Skeletal muscle cell (primary cell): ENCODE results near the gene SLF1.
A peak's percentile ranks its signal among the peaks of the same experiment; 100 is the strongest.

Experiments
- DNase-seq: peaks from one replicate; pipeline ENCODE4 v3.0.0-alpha.2; 2010; ENCODE audit warnings: low read depth
- H3K4me3 ChIP-seq: 2 replicates; pipeline ENCODE4 v1.5.1; 2011; ENCODE audit warnings: low read depth, mild to moderate bottlenecking, control low read depth, low read length, moderate library complexity

Gene SLF1

DNA sequence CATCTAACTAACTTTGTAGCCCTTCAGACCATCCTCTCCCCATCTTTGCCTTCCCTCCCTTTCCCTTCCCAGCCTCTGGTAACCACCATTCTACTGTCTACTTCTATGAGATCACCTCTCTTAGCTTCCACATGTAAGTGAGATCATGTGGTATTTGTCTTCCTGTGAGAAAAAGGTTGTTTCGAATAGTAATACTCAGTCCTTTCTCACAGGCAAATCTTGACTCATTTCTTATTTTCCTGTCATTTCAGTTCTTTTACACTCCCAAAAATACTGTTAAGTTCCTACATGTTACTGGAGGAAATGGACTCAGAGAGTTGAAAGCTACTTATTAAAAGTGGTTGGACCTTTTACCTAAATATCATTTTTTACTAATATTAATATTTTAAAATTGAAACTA is 82.1 kb downstream of the SLF1 start:
- no peak for DNase-seq
- H3K4me3 ChIP-seq = no peak overlapping the region

DNA sequence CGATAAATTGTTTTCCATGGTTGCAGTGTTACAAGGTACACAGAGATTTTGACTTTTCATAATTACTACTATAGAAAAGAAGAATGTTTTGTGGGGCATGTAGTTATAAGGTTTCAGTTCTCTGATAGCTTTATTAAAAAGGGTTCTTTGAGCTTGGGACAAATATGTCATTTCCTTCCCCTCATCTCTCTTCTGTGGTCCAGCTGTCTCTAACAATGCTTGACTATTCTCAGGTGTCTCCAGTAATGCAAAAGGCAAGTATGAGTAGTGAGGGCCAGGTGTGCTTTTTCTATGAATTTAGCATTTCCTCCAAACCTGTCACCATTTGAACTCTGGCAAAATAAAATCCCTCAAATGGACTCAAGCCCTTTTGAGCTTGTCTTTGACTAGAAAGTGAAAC is 84.3 kb downstream of the SLF1 start:
- no peak overlapping the region for H3K4me3 ChIP-seq
- DNase-seq = no peak

DNA sequence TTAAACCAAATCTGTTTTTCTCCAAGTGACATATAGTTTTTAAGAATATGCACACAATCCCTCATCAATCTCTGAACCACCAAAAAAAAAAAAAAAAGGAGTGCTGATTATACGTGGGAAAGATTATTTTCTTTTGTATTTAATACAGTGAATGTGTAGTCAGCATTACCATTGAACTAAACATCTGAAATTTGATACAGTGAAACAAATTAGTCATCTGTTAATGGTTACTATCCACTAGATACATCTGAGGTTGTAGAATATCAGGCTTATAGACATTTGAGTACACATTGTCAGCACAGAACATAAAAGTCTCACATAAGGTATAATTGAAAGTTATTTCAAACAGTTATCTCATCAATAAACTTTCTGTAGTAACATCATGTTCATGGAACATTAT is 87.0 kb downstream of the SLF1 start:
- H3K4me3 ChIP-seq = no peak overlapping the region
- DNase-seq = no peak

DNA sequence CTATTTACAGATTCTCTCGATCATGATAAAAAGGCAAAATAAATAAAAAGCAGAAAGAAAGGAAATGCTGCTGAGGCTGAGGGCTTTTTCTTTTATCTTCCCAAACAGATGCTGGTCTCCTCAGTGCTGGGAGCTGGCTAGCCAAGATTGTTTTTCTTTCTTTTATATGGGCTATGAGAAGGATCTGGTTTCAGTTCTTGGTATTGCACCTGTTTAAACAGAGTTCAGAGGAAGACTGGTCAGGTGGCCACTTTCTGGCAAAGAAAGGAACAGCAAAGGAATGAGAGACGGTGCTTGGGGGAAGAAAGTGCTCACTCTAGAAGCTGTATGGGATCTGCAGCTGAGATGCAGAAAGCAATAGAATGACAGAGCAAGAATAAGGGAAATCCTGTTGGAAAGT is 88.9 kb downstream of the SLF1 start:
- no peak overlapping the region for H3K4me3 ChIP-seq
- no peak for DNase-seq

DNA sequence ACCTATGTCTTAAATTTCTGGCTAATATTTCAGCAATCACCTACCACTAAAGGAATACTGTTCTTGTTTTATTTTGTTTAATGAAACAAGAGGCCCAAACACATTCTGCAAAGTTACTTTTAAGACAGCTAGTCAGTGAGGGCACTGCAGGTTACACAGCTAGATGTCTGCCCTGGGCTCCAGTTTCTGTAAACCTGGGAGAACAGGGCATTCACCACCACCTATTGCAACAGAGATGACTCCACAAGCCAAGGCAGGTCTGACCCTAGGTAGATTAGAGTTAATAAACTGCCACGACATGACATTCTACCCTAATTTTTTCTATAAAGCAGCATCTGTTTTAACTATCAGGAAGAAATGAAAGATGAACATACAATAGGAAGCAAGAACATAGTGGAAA is 90.8 kb downstream of the SLF1 start:
- H3K4me3 ChIP-seq = no peak overlapping the region
- no peak for DNase-seq

DNA sequence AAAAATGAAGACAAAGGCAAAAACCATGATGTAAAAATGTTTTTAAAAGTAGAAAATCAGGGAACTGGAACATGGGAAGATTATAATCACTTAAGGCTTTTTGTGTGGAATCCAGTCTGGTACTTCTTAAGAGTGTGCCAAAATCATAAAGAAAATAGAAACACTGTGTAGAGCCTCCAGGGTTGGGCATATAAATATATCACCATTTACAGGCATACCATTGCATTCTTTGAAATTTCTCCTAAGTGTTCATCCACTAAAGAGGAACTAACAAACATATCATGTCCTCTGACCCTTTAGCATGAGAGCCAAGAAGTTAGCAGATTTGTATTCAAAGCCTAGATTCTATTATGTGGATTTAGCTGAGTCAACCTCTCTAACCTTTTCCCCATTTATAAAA is 93.3 kb downstream of the SLF1 start:
- H3K4me3 ChIP-seq = no peak overlapping the region
- no peak for DNase-seq

DNA sequence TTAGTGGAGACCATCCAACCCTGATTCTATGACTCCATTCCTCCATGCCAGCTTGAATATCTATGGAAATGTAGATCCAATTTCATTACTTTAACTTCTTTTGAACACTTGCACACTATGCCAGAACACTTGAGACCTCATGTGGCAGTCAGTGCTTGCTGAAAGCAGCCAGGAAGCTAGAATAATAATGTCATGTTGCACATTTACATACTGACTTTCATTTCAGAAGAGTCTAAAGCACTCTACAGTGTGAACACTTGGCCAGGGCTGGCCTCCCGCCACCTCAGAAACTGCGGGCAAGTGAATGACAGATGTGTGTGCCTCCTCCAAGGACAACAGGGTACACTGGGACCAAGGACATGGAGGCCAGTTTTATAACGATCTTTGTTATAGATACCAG is 97.3 kb downstream of the SLF1 start:
- H3K4me3 ChIP-seq = no peak overlapping the region
- DNase-seq = no peak

DNA sequence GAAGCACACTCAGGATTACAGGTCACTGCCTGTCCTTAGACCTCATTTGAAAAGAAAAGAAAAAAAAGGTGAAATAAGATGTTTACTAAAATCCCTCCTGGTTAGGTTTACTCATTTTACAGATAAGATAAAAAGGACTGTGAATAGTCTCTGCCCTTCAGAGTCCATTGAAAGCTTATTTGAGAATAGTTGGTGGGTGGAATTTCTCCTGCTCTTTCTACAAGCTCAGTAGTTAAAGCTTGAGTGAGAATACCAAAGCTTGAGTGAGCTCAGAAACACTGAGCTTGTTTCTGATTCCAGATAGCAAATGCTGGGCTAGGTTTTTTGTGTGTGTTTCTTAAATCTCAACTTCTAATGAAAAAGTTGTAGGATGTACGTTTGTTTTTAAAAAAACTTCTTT is 106.7 kb downstream of the SLF1 start:
- no peak for DNase-seq
- no peak overlapping the region for H3K4me3 ChIP-seq

DNA sequence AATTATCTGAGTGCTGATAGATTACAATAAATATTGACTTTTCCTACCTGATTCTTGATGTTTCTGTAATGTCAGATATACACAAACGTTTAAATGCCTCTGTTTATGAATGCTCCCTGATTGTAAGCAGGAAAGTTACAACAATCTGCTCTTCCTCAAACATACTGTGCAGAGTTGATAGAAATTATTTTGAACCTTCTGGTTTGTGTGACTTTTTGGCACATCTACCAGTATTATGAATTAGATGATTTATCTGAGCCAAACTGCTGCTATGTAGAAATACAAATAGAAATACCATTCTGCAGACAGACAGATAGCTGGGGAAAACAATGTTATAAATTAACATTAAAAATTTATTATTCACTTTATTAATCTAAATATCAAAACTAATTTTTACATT is 113.0 kb downstream of the SLF1 start:
- no peak overlapping the region for H3K4me3 ChIP-seq
- DNase-seq = no peak

DNA sequence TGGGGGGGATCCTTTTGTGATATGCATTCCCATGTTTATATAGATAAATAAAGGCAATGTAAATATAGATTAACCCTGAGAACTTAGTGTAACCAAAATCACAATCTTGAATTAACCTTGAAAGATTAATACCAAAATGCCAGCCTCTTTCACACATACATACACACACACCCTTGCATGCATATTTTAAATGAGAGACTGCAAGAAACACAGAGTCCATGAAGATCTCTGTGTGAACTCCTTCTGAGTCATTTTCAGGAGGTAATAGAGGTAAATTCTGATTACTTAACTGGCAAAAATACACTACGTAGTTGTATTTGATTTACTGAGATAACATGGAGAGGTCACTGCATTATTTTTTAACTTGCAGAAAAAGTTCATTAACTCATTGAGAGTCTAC is 118.0 kb downstream of the SLF1 start:
- no peak overlapping the region for H3K4me3 ChIP-seq
- no peak for DNase-seq

DNA sequence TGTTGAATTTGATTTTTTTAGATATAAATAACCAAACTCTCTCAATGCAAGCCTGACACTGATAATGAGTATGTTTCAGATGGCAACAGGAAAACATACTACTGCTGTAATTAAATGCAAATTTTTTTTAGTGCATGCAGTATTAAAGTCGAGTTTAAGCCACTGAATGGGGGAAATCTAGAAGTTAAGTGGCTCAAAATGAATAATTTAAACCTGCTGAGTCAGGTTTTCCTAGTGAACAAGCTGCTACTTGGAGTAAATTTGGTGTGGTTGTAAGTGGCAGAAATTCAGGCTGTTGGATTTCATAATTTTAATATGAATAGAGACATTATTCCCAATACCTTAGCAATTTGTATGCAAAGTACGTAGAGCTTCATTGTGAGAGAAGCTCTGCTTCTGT is 121.8 kb downstream of the SLF1 start:
- DNase-seq = no peak
- no peak overlapping the region for H3K4me3 ChIP-seq

DNA sequence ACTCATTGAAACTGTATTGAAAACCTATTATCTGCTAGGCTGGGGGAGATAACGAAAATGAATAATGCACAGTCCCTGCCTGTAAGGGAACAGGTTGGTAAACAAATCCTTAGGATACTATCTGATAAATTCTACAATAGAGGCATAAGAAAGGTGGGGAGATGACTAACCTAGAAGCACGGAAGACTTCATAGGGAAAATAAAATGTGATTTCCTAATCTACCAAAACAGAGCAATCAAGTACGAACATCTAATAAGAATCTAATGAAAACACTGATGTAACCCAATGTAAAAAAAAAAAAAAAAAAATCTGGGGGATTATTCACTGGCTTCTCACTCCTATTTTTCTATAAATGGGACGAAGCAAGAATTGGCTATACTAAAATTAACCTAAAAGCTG is 124.4 kb downstream of the SLF1 start:
- no peak for DNase-seq
- no peak overlapping the region for H3K4me3 ChIP-seq

DNA sequence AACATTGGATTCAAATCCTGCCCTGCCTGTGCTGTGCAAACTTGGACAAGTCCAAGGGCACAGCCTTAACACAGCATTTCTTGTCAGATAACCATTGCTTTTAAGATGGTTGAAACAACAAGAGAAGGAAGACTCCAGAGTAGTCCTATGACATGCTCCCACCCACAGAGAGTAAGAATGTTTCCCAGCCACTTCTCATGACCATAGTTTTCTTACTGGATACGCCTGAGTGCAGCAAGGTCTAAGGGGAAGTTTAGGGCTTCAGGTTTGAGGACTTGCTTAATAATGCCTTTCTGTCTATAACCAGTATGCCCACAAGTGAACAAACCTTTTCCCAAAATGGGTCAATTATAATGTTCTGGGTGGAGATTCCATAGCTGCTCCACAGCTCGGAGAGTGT is 126.4 kb downstream of the SLF1 start:
- no peak for DNase-seq
- no peak overlapping the region for H3K4me3 ChIP-seq

DNA sequence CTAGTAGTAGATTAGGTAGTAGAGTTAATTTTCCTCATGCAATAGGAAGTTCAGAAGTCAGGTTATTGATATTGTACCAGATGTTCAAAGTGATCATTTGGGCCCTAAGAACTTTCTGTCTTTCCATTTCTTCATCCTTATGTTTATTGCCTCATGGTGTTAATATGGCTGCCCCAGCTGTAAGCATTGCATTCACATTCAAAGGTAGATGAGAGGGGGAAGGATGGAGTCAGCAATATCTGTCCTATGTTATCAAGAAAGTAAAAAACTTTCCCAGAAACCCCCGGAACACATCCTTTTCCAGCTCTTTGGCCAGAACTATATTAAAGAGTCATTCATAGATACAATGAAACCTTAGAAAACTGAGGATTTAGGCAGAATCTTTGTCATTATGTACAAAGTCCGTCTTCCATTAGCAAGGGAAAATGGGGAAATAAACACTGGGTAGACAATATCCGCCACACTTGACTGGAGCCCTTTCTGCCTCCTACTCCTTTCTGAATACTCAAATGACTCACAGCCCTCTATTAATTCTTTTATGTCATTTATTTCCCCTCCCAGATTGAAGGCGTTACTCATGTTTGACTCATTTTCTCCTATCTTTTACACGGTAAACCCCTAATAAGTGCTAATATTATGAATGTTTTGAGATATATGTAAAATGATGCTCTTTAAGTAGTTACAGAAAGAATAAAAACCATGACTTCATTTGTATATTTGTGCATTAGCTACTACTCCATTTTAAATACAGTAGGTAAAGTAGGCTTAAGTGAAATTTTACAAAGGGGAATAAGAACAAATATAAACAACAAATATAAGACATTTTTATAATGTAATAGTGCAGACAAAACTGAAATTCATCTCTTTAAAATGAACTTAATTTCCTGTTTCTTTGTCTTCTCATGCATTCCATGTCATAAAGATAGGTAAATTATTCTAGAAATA is 127.6 kb downstream of the SLF1 start:
- DNase-seq = no peak
- no peak overlapping the region for H3K4me3 ChIP-seq

DNA sequence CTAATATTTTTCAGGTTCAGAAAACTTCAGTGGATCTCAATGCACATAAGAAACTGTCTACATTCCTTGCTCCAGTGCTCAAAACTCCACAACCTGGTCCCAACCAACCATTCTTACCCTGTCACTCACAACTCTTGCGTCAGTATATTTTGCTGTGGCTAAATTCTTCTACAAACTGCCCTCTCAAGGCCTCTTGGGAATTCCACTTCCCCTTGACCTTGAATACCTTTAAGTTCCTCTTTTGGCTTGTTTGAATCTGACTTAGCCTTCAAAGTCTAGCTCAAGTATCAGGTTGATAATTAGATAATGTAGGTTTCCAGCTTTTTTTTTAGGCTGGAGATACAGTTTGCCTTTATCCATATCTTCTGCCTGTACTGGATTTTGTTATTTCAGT is 128.3 kb downstream of the SLF1 start:
- no peak overlapping the region for H3K4me3 ChIP-seq
- peak; percentile 7 for DNase-seq
